Measurements from ENCODE around the gene DPCD. TPM values are rescaled to one million over a fixed set of nuclear protein-coding genes. Genes with fewer than 3 reads are reported as not detected.
A peak's percentile ranks its signal among the peaks of the same experiment; 100 is the strongest.

Gene DPCD
- polyA plus RNA-seq, 1 donor from 2014 or later: 234 TPM

- TF ChIP-seq EZH2 (IDR thresholded peaks at IDR 0.05; ENCODE audit: borderline replicate concordance, insufficient read depth, low read length, poor library complexity, severe bottlenecking) (no peak), SMC3 (conservative IDR thresholded peaks at IDR 0.05; ENCODE audit: poor library complexity) (peak; percentile 47)
- H3K9me3 ChIP-seq (ENCODE audit: low read length): no peaks in the 10 kb centered on the region
- peak overlapping the region; percentile 69 for H3K4me3 ChIP-seq (ENCODE audit: low read length)
- H3F3A ChIP-seq (ENCODE audit: insufficient read depth, low read length, poor library complexity, severe bottlenecking): no peaks in the 10 kb centered on the region
- no peaks in the 10 kb centered on the region for H3K36me3 ChIP-seq (ENCODE audit: insufficient read depth, low read length)
- H3K4me2 ChIP-seq (ENCODE audit: low read length): peak overlapping the region; percentile 17
- no peak overlapping the region for H3K27ac ChIP-seq (ENCODE audit: low read length)
- H3K9ac ChIP-seq (ENCODE audit: low read length): peak overlapping the region; percentile 55
- H3K9me2 ChIP-seq (ENCODE audit: insufficient read depth, low read length): no peaks in the 10 kb centered on the region
- H2AFZ ChIP-seq (ENCODE audit: low read depth, low read length): no peak overlapping the region
- H3K79me2 ChIP-seq (replicated peaks; ENCODE audit: insufficient read depth, low read length): no peaks in the 10 kb centered on the region
- peaks cover 22% of the 10 kb centered on the region for H3K27me3 ChIP-seq (ENCODE audit: insufficient read depth, low read depth, low read length)
- no peaks in the 10 kb centered on the region for H4K20me1 ChIP-seq (ENCODE audit: insufficient read depth)
These were observed 17.5 kb upstream of the DPCD start for GRCh38 chr10:101570428-101571270.

DNA sequence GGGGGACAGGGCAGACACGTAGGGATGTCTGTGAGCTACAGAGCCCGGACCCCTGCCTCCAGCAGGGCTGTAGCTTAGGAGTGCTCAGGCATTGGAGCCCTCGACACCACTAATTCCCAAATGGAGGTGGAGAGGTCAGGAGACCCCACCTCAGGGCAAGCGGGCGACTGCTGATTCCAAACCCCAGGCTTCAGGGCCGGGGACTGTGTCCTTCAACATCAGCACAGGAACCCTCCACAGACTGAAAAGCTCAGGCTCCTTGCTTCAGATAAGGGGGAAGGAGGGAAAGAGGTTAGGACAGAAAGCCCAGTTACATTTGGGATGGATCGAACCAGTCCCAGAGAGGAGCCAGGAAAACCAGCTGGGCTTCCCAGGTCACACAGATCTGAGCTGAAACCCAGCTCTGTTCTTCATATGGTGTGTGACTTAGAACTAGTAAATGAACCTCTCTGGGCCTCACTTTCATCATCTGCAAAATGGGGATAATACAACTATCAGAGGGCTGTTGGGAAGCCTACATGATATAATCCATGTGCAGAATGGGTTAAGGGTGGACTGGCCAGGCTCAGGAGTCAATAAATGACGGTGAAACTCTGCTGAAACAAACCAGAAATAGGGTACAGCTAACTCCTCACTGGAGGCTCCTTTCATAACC lies 16.7 kb upstream of the DPCD start:
- H3K79me2 ChIP-seq (replicated peaks; ENCODE audit: insufficient read depth, low read length): no peaks in the 10 kb centered on the region
- H3K27me3 ChIP-seq (ENCODE audit: insufficient read depth, low read depth, low read length): peaks cover 22% of the 10 kb centered on the region
- H3K4me3 ChIP-seq (ENCODE audit: low read length): no peak overlapping the region
- no peak overlapping the region for H2AFZ ChIP-seq (ENCODE audit: low read depth, low read length)
- no peak overlapping the region for H3K9ac ChIP-seq (ENCODE audit: low read length)
- no peak overlapping the region for H3K27ac ChIP-seq (ENCODE audit: low read length)
- TF ChIP-seq SMC3 (conservative IDR thresholded peaks at IDR 0.05; ENCODE audit: poor library complexity): no peak
- no peaks in the 10 kb centered on the region for H4K20me1 ChIP-seq (ENCODE audit: insufficient read depth)
- H3K9me2 ChIP-seq (ENCODE audit: insufficient read depth, low read length): no peaks in the 10 kb centered on the region
- H3K36me3 ChIP-seq (ENCODE audit: insufficient read depth, low read length): no peaks in the 10 kb centered on the region
- no peaks in the 10 kb centered on the region for H3F3A ChIP-seq (ENCODE audit: insufficient read depth, low read length, poor library complexity, severe bottlenecking)
- no peak overlapping the region for H3K4me2 ChIP-seq (ENCODE audit: low read length)
- no peaks in the 10 kb centered on the region for H3K9me3 ChIP-seq (ENCODE audit: low read length)

GRCh38 chr10:101572126-101572525 lies 16.0 kb upstream of the DPCD start:
- Histone ChIP-seq H3K9me2 (ENCODE audit: insufficient read depth, low read length) (no peaks in the 10 kb centered on the region), H3F3A (ENCODE audit: insufficient read depth, low read length, poor library complexity, severe bottlenecking) (no peaks in the 10 kb centered on the region), H3K4me3 (ENCODE audit: low read length) (no peak overlapping the region), H3K9me3 (ENCODE audit: low read length) (no peaks in the 10 kb centered on the region), H3K4me2 (ENCODE audit: low read length) (no peak overlapping the region), H3K27ac (ENCODE audit: low read length) (no peak overlapping the region), H4K20me1 (ENCODE audit: insufficient read depth) (no peaks in the 10 kb centered on the region), H3K9ac (ENCODE audit: low read length) (no peak overlapping the region), H3K36me3 (ENCODE audit: insufficient read depth, low read length) (no peaks in the 10 kb centered on the region), H3K27me3 (ENCODE audit: insufficient read depth, low read depth, low read length) (peaks cover 22% of the 10 kb centered on the region), H2AFZ (ENCODE audit: low read depth, low read length) (no peak overlapping the region), H3K79me2 (replicated peaks; ENCODE audit: insufficient read depth, low read length) (no peaks in the 10 kb centered on the region)
- TF ChIP-seq MXI1 (conservative IDR thresholded peaks at IDR 0.05; ENCODE audit: poor library complexity, severe bottlenecking) (no peak), POLR2AphosphoS5 (IDR thresholded peaks at IDR 0.05) (no peak), EP300 (conservative IDR thresholded peaks at IDR 0.05; ENCODE audit: poor library complexity, severe bottlenecking) (no peak), SMC3 (conservative IDR thresholded peaks at IDR 0.05; ENCODE audit: poor library complexity) (no peak), EZH2 (IDR thresholded peaks at IDR 0.05; ENCODE audit: borderline replicate concordance, insufficient read depth, low read length, poor library complexity, severe bottlenecking) (no peak), RAD21 (conservative IDR thresholded peaks at IDR 0.05) (no peak), CTCF (IDR thresholded peaks at IDR 0.05; ENCODE audit: poor library complexity, severe bottlenecking) (no peak), TAF1 (IDR thresholded peaks at IDR 0.05; ENCODE audit: low read depth) (no peak)
- TF ChIP-seq, protein P1, sequence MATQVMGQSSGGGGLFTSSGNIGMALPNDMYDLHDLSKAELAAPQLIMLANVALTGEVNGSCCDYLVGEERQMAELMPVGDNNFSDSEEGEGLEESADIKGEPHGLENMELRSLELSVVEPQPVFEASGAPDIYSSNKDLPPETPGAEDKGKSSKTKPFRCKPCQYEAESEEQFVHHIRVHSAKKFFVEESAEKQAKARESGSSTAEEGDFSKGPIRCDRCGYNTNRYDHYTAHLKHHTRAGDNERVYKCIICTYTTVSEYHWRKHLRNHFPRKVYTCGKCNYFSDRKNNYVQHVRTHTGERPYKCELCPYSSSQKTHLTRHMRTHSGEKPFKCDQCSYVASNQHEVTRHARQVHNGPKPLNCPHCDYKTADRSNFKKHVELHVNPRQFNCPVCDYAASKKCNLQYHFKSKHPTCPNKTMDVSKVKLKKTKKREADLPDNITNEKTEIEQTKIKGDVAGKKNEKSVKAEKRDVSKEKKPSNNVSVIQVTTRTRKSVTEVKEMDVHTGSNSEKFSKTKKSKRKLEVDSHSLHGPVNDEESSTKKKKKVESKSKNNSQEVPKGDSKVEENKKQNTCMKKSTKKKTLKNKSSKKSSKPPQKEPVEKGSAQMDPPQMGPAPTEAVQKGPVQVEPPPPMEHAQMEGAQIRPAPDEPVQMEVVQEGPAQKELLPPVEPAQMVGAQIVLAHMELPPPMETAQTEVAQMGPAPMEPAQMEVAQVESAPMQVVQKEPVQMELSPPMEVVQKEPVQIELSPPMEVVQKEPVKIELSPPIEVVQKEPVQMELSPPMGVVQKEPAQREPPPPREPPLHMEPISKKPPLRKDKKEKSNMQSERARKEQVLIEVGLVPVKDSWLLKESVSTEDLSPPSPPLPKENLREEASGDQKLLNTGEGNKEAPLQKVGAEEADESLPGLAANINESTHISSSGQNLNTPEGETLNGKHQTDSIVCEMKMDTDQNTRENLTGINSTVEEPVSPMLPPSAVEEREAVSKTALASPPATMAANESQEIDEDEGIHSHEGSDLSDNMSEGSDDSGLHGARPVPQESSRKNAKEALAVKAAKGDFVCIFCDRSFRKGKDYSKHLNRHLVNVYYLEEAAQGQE (IDR thresholded peaks at IDR 0.05; ENCODE audit: borderline replicate concordance): no peak

All from neural cell (in vitro differentiated cells).